HEK293 (cell line): ENCODE results near the gene KRTAP19-3.

Experiments
- CTCF ChIA-PET: fragments of 350-600 bp; formaldehyde crosslinking; extraction: SDS; loops from one replicate; lab custom pipeline; 2021; ENCODE audit warnings: antibody characterized with exemption; lab: Yijun Ruan, JAX
- POLR2A ChIA-PET: fragments of 300-600 bp; formaldehyde crosslinking; extraction: SDS; loops from one replicate; lab custom pipeline; 2020; ENCODE audit warnings: antibody characterized with exemption, inconsistent platforms; lab: Yijun Ruan, JAX
- H3K27ac ChIP-seq: fragments of 200-500 bp; sonication (Bioruptor generic); 2 replicates; pipeline ENCODE4 v1.5.1; 2014; ENCODE audit warnings: low read depth, low read length, control low read depth, inconsistent platforms; ENCODE audit errors: extremely low read depth
- H3K36me3 ChIP-seq, 2 experiments: fragments of 200-500 bp in 1 of 2; sonication (Bioruptor generic) in 1 of 2; 1 replicate in 1 of 2; 2 replicates in 1 of 2; pipeline ENCODE4 v1.5.1; 2014 to 2017; ENCODE audit warnings: inconsistent platforms in 2 of 2, low read length in 2 of 2; ENCODE audit not compliant: control insufficient read depth in 2 of 2, insufficient read depth in 1 of 2
- H3K4me1 ChIP-seq: fragments of 200-500 bp; sonication (Bioruptor generic); 2 replicates; pipeline ENCODE4 v1.5.1; 2014; ENCODE audit warnings: mild to moderate bottlenecking, low read length, inconsistent platforms; ENCODE audit not compliant: control insufficient read depth, insufficient read depth
- H3K4me3 ChIP-seq: 2 replicates; pipeline ENCODE4 v1.5.1; 2011; ENCODE audit warnings: low read depth, mild to moderate bottlenecking, control low read depth, low read length, moderate library complexity
- H3K9me3 ChIP-seq: fragments of 200-500 bp; sonication (Bioruptor generic); 2 replicates; pipeline ENCODE4 v1.5.1; 2014; ENCODE audit warnings: low read depth, low read length, inconsistent platforms; ENCODE audit not compliant: control insufficient read depth, insufficient read depth
- KLF17 ChIP-seq: fragments of 450-650 bp; formaldehyde crosslinking; IDR thresholded peaks from 2 replicates; pipeline ENCODE4 v1.5.1; 2016; ENCODE audit warnings: missing biosample characterization, missing genetic modification characterization
- KLF7 ChIP-seq: fragments of 450-650 bp; formaldehyde crosslinking; IDR thresholded peaks from 2 replicates; pipeline ENCODE4 v1.5.1; 2016; ENCODE audit warnings: missing biosample characterization, missing genetic modification characterization, borderline replicate concordance
- KLF8 ChIP-seq: fragments of 450-650 bp; formaldehyde crosslinking; IDR thresholded peaks from 2 replicates; pipeline ENCODE4 v1.5.1; 2016; ENCODE audit warnings: missing biosample characterization, missing genetic modification characterization
- PATZ1 ChIP-seq: fragments of 450-650 bp; formaldehyde crosslinking; IDR thresholded peaks from 2 replicates; pipeline ENCODE4 v1.5.1; 2016; ENCODE audit warnings: missing biosample characterization, missing genetic modification characterization
- SETDB1 ChIP-seq: IDR thresholded peaks from one replicate; pipeline ENCODE4 v1.6.1; 2017; ENCODE audit warnings: mild to moderate bottlenecking, low read length, moderate library complexity, mixed read lengths; ENCODE audit not compliant: insufficient read length
- TCF7L2 ChIP-seq: IDR thresholded peaks from 2 replicates; pipeline ENCODE4 v1.6.1; 2011; ENCODE audit warnings: low read depth, mild to moderate bottlenecking, inconsistent platforms, low read length, moderate library complexity, borderline replicate concordance
- ZBTB1 ChIP-seq: fragments of 450-650 bp; formaldehyde crosslinking; IDR thresholded peaks from 2 replicates; pipeline ENCODE4 v1.5.1; 2016; ENCODE audit warnings: missing biosample characterization, missing genetic modification characterization
- ZBTB21 ChIP-seq: fragments of 450-650 bp; formaldehyde crosslinking; IDR thresholded peaks from 2 replicates; pipeline ENCODE4 v1.5.1; 2017; ENCODE audit warnings: missing biosample characterization, missing genetic modification characterization
- ZFP37 ChIP-seq: fragments of 450-650 bp; formaldehyde crosslinking; IDR thresholded peaks from 2 replicates; pipeline ENCODE4 v1.5.1; 2016; ENCODE audit warnings: missing biosample characterization, missing genetic modification characterization
- ZNF157 ChIP-seq: fragments of 450-650 bp; formaldehyde crosslinking; IDR thresholded peaks from 2 replicates; pipeline ENCODE4 v1.5.1; 2016; ENCODE audit warnings: missing biosample characterization, missing genetic modification characterization
- ZNF16 ChIP-seq: fragments of 450-650 bp; formaldehyde crosslinking; IDR thresholded peaks from 2 replicates; pipeline ENCODE4 v1.5.1; 2016; ENCODE audit warnings: low read depth, missing biosample characterization, missing genetic modification characterization
- ZNF18 ChIP-seq: fragments of 450-650 bp; formaldehyde crosslinking; IDR thresholded peaks from 2 replicates; pipeline ENCODE4 v1.5.1; 2016; ENCODE audit warnings: missing biosample characterization, missing genetic modification characterization
- ZNF239 ChIP-seq: fragments of 450-650 bp; formaldehyde crosslinking; IDR thresholded peaks from 2 replicates; pipeline ENCODE4 v1.5.1; 2016; ENCODE audit warnings: missing biosample characterization, missing genetic modification characterization
- ZNF391 ChIP-seq: fragments of 450-650 bp; formaldehyde crosslinking; IDR thresholded peaks from 2 replicates; pipeline ENCODE4 v1.5.1; 2016; ENCODE audit warnings: low read depth, missing biosample characterization, missing genetic modification characterization, borderline replicate concordance
- ZNF394 ChIP-seq: fragments of 450-650 bp; formaldehyde crosslinking; IDR thresholded peaks from 2 replicates; pipeline ENCODE4 v1.5.1; 2016; ENCODE audit warnings: missing biosample characterization, missing genetic modification characterization, mild to moderate bottlenecking, moderate library complexity, borderline replicate concordance
- ZNF510 ChIP-seq: fragments of 450-650 bp; formaldehyde crosslinking; IDR thresholded peaks from 2 replicates; pipeline ENCODE4 v1.5.1; 2018; ENCODE audit warnings: mild to moderate bottlenecking, missing genetic modification characterization, missing biosample characterization; ENCODE audit not compliant: insufficient replicate concordance
- ZNF513 ChIP-seq: fragments of 450-650 bp; IDR thresholded peaks from 2 replicates; pipeline ENCODE4 v1.5.1; 2018; ENCODE audit warnings: missing biosample characterization, missing genetic modification characterization
- ZNF518A ChIP-seq: fragments of 450-650 bp; formaldehyde crosslinking; conservative IDR thresholded peaks from 2 replicates; pipeline ENCODE4 v1.5.1; 2016; ENCODE audit warnings: low read depth, missing biosample characterization, missing genetic modification characterization
- ZNF529 ChIP-seq: fragments of 450-650 bp; formaldehyde crosslinking; IDR thresholded peaks from 2 replicates; pipeline ENCODE4 v1.5.1; 2017; ENCODE audit warnings: missing genetic modification characterization, missing biosample characterization; ENCODE audit not compliant: insufficient replicate concordance
- ZNF585B ChIP-seq: fragments of 450-650 bp; formaldehyde crosslinking; IDR thresholded peaks from 2 replicates; pipeline ENCODE4 v1.5.1; 2016; ENCODE audit warnings: missing biosample characterization, missing genetic modification characterization
- ZSCAN23 ChIP-seq: fragments of 450-650 bp; formaldehyde crosslinking; IDR thresholded peaks from 2 replicates; pipeline ENCODE4 v1.5.1; 2016; ENCODE audit warnings: missing biosample characterization, missing genetic modification characterization

Gene KRTAP19-3

GRCh38 chr21:30468900-30469714 is 22.7 kb downstream of the KRTAP19-3 start (continued):
- peak; percentile 39; the same call in 1 of the 2 replicates for TF ChIP-seq ZNF394 (tag by site-specific recombination)

GRCh38 chr21:30463713-30464112 is 28.1 kb downstream of the KRTAP19-3 start:
- Histone ChIP-seq H3K27ac (no peak overlapping the region), H3K4me1 (no peaks in the 10 kb centered on the region), H3K9me3 (no peaks in the 10 kb centered on the region), H3K36me3 (no peaks in the 10 kb centered on the region), H3K4me3 (no peak overlapping the region)
- TF ChIP-seq ZNF157 (no peak), KLF7 (tag by site-specific recombination) (no peak), KLF17 (no peak), ZBTB21 (tag by site-specific recombination) (no peak), ZNF239 (tag by site-specific recombination) (no peak), ZSCAN23 (no peak)
- ChIA-PET CTCF (interaction anchor here (0.6 to 1.5 kb wide), 12 partner anchors 11 to 1803 kb away, joined by 3 to 6 read pairs (median 4); no protein-coding TSS in a partner anchor), POLR2A (no interaction called here)

- ChIA-PET CTCF (interaction anchor here (0.6 to 1.3 kb wide), 2 partner anchors 15 to 1293 kb away, joined by 4 read pairs; no protein-coding TSS in a partner anchor), POLR2A (no interaction called here)
- Histone ChIP-seq H3K36me3 (no peaks in the 10 kb centered on the region), H3K4me1 (no peaks in the 10 kb centered on the region), H3K9me3 (no peaks in the 10 kb centered on the region), H3K4me3 (no peak overlapping the region), H3K27ac (no peak overlapping the region)
- TF ChIP-seq SETDB1 (no peak), TCF7L2 (no peak), KLF8 (tag by site-specific recombination) (no peak), ZNF510 (no peak), ZSCAN23 (no peak), ZNF18 (tag by site-specific recombination) (no peak), ZFP37 (tag by site-specific recombination) (no peak), PATZ1 (tag by site-specific recombination) (no peak), ZNF391 (tag by site-specific recombination) (no peak), ZNF518A (tag by site-specific recombination) (no peak), ZNF16 (no peak), ZBTB1 (no peak), ZNF513 (tag by site-specific recombination) (no peak), ZNF585B (no peak), ZNF529 (no peak)
These were observed 43.3 kb downstream of the KRTAP19-3 start for GRCh38 chr21:30448514-30448913.
